T-helper 1 cell (primary cell): ENCODE data around the gene PCDH20.
"Not testable (repeated sequence)": the region's sequence is repeated elsewhere in the genome, so short reads cannot be mapped to it uniquely, and the experiment has no call there.

Source experiments
- DNase-seq, 5 donors: peaks; one replicate each; pipeline ENCODE4 v3.0.0-alpha.2; 2012 to 2020
- total RNA-seq, 4 donors: gene quantifications; one replicate each; lab custom pipeline; 2026; lab: John Stamatoyannopoulos, UW

The PCDH20 gene
- total RNA-seq = 0 reads per million in 4 donors

GRCh38 chr13:61415749-61416148 is at the start of gene PCDH20:
PCDH20 (minus strand) TSS chr13:61415849; CDS start chr13:61415158, 691 bp downstream.
- no peak for DNase-seq

GRCh38 chr13:61463024-61463423 is 47.4 kb upstream of the PCDH20 start:
- no peak for DNase-seq

- no peak for DNase-seq
Measured at GRCh38 chr13:61453121-61453520, 37.5 kb upstream of the PCDH20 start.

- no peak for DNase-seq
Measured at GRCh38 chr13:61432029-61432428, 16.4 kb upstream of the PCDH20 start.

GRCh38 chr13:61423915-61424314 is 8.3 kb upstream of the PCDH20 start:
- DNase-seq = no peak

GRCh38 chr13:61417086-61417570 is 1.5 kb upstream of the PCDH20 start:
- DNase-seq = no peak

GRCh38 chr13:61415058-61415721 is 459 bp downstream of the PCDH20 start:
- no peak for DNase-seq

- DNase-seq = no peak
Measured at GRCh38 chr13:61414686-61415057, 977 bp downstream of the PCDH20 start.

- peak in 1 of 5 donors; percentile 1 for DNase-seq
Measured at GRCh38 chr13:61413572-61414535, 1.8 kb downstream of the PCDH20 start.

GRCh38 chr13:61410669-61411297 is 4.9 kb downstream of the PCDH20 start:
- DNase-seq = no peak

GRCh38 chr13:61410266-61410665 is 5.4 kb downstream of the PCDH20 start:
- DNase-seq = no peak

GRCh38 chr13:61408571-61408970 is 7.1 kb downstream of the PCDH20 start:
- no peak for DNase-seq

GRCh38 chr13:61406275-61406674 is 9.4 kb downstream of the PCDH20 start:
- DNase-seq = no peak

- DNase-seq = no peak
Measured at GRCh38 chr13:61396121-61396520, 19.5 kb downstream of the PCDH20 start.

GRCh38 chr13:61391426-61391825 is 24.2 kb downstream of the PCDH20 start:
- DNase-seq = no peak

GRCh38 chr13:61387694-61388093 is 28.0 kb downstream of the PCDH20 start:
- DNase-seq = no peak

- no peak for DNase-seq
Measured at GRCh38 chr13:61383111-61383510, 32.5 kb downstream of the PCDH20 start.

GRCh38 chr13:61370520-61370919 is 45.1 kb downstream of the PCDH20 start:
- no peak for DNase-seq

GRCh38 chr13:61364690-61365089 is 51.0 kb downstream of the PCDH20 start:
- DNase-seq = not testable (repeated sequence)

- no peak for DNase-seq
Measured at GRCh38 chr13:61362522-61362921, 53.1 kb downstream of the PCDH20 start.
